ENCODE results near the gene NKAIN2.

- TF ChIP-seq, protein P1, sequence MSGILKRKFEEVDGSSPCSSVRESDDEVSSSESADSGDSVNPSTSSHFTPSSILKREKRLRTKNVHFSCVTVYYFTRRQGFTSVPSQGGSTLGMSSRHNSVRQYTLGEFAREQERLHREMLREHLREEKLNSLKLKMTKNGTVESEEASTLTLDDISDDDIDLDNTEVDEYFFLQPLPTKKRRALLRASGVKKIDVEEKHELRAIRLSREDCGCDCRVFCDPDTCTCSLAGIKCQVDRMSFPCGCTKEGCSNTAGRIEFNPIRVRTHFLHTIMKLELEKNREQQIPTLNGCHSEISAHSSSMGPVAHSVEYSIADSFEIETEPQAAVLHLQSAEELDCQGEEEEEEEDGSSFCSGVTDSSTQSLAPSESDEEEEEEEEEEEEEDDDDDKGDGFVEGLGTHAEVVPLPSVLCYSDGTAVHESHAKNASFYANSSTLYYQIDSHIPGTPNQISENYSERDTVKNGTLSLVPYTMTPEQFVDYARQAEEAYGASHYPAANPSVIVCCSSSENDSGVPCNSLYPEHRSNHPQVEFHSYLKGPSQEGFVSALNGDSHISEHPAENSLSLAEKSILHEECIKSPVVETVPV (CRISPR knock-in tag; IDR thresholded peaks at IDR 0.05): no peak
- TF ChIP-seq ARNTL (CRISPR knock-in tag; IDR thresholded peaks at IDR 0.05; ENCODE audit: borderline replicate concordance, low read depth) (no peak), PPARA (CRISPR knock-in tag; IDR thresholded peaks at IDR 0.05; ENCODE audit: borderline replicate concordance) (no peak), ESRRG (CRISPR knock-in tag; IDR thresholded peaks at IDR 0.05) (no peak), RARB (CRISPR knock-in tag; IDR thresholded peaks at IDR 0.05) (no peak), POU6F1 (CRISPR knock-in tag; IDR thresholded peaks at IDR 0.05; ENCODE audit: borderline replicate concordance, low read depth) (no peak)
- TF ChIP-seq, protein P2, sequence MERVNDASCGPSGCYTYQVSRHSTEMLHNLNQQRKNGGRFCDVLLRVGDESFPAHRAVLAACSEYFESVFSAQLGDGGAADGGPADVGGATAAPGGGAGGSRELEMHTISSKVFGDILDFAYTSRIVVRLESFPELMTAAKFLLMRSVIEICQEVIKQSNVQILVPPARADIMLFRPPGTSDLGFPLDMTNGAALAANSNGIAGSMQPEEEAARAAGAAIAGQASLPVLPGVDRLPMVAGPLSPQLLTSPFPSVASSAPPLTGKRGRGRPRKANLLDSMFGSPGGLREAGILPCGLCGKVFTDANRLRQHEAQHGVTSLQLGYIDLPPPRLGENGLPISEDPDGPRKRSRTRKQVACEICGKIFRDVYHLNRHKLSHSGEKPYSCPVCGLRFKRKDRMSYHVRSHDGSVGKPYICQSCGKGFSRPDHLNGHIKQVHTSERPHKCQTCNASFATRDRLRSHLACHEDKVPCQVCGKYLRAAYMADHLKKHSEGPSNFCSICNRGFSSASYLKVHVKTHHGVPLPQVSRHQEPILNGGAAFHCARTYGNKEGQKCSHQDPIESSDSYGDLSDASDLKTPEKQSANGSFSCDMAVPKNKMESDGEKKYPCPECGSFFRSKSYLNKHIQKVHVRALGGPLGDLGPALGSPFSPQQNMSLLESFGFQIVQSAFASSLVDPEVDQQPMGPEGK (CRISPR knock-in tag; IDR thresholded peaks at IDR 0.05; ENCODE audit: borderline replicate concordance): no peak
- TF ChIP-seq, protein P3, sequence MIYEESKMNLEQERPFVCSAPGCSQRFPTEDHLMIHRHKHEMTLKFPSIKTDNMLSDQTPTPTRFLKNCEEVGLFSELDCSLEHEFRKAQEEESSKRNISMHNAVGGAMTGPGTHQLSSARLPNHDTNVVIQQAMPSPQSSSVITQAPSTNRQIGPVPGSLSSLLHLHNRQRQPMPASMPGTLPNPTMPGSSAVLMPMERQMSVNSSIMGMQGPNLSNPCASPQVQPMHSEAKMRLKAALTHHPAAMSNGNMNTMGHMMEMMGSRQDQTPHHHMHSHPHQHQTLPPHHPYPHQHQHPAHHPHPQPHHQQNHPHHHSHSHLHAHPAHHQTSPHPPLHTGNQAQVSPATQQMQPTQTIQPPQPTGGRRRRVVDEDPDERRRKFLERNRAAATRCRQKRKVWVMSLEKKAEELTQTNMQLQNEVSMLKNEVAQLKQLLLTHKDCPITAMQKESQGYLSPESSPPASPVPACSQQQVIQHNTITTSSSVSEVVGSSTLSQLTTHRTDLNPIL (CRISPR knock-in tag; IDR thresholded peaks at IDR 0.05; ENCODE audit: low read depth): no peak
Observed at GRCh38 chr6:124123617-124124209, 320.0 kb downstream of the NKAIN2 start.
